Sigmoid colon (tissue), 4 donors: ENCODE measurements around the gene MDFI.

ENCODE experiments used
- POLR2AphosphoS5 ChIP-seq, 4 donors: sonication (generic); formaldehyde crosslinking; IDR thresholded peaks; one replicate each; pipeline ENCODE4 v1.6.1; 2017; ENCODE audit warnings: antibody characterized with exemption in 4 of 4
- TF ChIP-seq, protein P1 (sequence below), 4 experiments: fragments of 450-650 bp in 3 of 4; fragments of 200-600 bp in 1 of 4; IDR thresholded peaks; one replicate each; pipeline ENCODE4 v1.5.1; 2016 to 2019; ENCODE audit warnings: antibody characterized with exemption in 4 of 4, mild to moderate bottlenecking in 3 of 4, moderate library complexity in 2 of 4

DNA sequence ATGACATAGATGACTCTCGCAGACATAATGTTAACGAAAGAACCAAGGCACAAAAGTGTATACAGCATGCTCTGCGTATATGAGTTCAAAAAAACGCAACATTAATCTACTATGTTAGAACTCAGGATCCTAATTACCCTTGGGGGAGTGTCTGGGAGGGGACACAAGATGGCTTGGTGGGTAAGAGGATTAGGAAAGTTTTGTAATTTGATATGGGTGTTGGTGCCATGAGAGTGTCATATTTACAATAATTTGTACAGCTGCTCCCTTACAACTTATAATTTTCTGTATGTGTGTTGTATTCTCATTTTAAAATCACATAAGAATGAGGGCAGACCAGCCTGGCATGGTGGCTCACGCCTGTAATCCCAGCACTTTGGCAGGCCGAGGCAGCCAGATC is 58.5 kb downstream of the MDFI start:
- TF ChIP-seq, protein P1, sequence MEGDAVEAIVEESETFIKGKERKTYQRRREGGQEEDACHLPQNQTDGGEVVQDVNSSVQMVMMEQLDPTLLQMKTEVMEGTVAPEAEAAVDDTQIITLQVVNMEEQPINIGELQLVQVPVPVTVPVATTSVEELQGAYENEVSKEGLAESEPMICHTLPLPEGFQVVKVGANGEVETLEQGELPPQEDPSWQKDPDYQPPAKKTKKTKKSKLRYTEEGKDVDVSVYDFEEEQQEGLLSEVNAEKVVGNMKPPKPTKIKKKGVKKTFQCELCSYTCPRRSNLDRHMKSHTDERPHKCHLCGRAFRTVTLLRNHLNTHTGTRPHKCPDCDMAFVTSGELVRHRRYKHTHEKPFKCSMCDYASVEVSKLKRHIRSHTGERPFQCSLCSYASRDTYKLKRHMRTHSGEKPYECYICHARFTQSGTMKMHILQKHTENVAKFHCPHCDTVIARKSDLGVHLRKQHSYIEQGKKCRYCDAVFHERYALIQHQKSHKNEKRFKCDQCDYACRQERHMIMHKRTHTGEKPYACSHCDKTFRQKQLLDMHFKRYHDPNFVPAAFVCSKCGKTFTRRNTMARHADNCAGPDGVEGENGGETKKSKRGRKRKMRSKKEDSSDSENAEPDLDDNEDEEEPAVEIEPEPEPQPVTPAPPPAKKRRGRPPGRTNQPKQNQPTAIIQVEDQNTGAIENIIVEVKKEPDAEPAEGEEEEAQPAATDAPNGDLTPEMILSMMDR (IDR thresholded peaks at IDR 0.05): no peak
- no peak for TF ChIP-seq POLR2AphosphoS5 (IDR thresholded peaks at IDR 0.05)
